AG10803 (cell line): ENCODE measurements around the gene TJP3.

Experiments
- DNase-seq: peaks from one replicate; pipeline ENCODE4 v3.0.0; 2010; ENCODE audit warnings: low read depth
- H3K4me3 ChIP-seq: 2 replicates; pipeline ENCODE4 v1.5.1; 2011; ENCODE audit warnings: mild to moderate bottlenecking, low read length, control low read depth
- CTCF ChIP-seq: conservative IDR thresholded peaks from 2 replicates; pipeline ENCODE4 v1.5.1; 2011; ENCODE audit warnings: mild to moderate bottlenecking, low read length, control low read depth, inconsistent platforms

Gene TJP3

GRCh38 chr19:3740431-3740830 lies 32.2 kb downstream of the TJP3 start:
- TF ChIP-seq CTCF, result no peak
- H3K4me3 ChIP-seq, result no peak overlapping the region
- DNase-seq, result no peak

- no peak for TF ChIP-seq CTCF
- no peak for DNase-seq
- no peak overlapping the region for H3K4me3 ChIP-seq
These were observed 35.3 kb downstream of the TJP3 start for GRCh38 chr19:3743486-3743885.

- no peak for TF ChIP-seq CTCF
- DNase-seq, result no peak
- H3K4me3 ChIP-seq, result no peak overlapping the region
These were observed 37.3 kb downstream of the TJP3 start for GRCh38 chr19:3745363-3746045.

- DNase-seq, result no peak
- no peak for TF ChIP-seq CTCF
- H3K4me3 ChIP-seq, result no peak overlapping the region
These were observed 38.3 kb downstream of the TJP3 start for GRCh38 chr19:3746371-3747056.

GRCh38 chr19:3748965-3749364 lies 40.8 kb downstream of the TJP3 start:
- no peak for DNase-seq
- no peak overlapping the region for H3K4me3 ChIP-seq
- no peak for TF ChIP-seq CTCF

- DNase-seq, result no peak
- no peak overlapping the region for H3K4me3 ChIP-seq
- TF ChIP-seq CTCF, result no peak
These were observed 42.0 kb downstream of the TJP3 start for GRCh38 chr19:3750211-3750610.

GRCh38 chr19:3751236-3751635 lies 43.1 kb downstream of the TJP3 start:
- H3K4me3 ChIP-seq, result no peak overlapping the region
- DNase-seq, result no peak
- no peak for TF ChIP-seq CTCF
